ENCODE results near the gene SIRPB2.

The SIRPB2 gene

DNA sequence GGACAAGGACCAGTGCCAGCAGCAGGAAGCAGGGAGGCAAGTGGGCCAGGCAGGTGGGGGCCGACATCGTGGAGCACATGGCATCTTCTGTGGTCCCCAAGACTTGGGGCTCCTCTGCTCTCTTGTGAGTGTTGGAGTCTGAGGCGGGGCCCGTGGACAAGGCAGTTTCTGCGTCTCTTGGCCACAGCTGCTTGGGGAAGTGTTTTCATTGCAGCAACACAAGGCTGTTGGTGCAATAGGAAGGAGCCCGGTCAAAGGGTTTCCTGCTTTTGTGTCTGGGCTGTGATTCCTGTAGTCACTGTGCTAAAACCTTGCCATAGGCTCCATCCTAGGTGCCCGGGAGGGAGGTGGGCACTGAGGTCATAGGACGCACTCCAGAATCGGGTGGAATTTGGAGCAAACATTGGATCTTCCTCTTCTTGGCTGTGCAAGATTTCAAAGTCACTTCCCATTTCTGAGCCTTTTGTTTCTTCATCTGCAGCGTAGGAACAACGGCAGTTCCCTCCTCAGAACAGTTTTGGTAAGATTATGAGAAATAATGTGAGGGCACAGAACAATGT, at the start of gene SIRPB2:
SIRPB2 (minus strand) TSS at position 140 of the 560 bp plus-strand sequence; CDS start at position 79, 61 bp downstream.
- FAIRE-seq (no peak), DNase-seq (ENCODE audit: insufficient read length, low spot score) (no peak)

DNA sequence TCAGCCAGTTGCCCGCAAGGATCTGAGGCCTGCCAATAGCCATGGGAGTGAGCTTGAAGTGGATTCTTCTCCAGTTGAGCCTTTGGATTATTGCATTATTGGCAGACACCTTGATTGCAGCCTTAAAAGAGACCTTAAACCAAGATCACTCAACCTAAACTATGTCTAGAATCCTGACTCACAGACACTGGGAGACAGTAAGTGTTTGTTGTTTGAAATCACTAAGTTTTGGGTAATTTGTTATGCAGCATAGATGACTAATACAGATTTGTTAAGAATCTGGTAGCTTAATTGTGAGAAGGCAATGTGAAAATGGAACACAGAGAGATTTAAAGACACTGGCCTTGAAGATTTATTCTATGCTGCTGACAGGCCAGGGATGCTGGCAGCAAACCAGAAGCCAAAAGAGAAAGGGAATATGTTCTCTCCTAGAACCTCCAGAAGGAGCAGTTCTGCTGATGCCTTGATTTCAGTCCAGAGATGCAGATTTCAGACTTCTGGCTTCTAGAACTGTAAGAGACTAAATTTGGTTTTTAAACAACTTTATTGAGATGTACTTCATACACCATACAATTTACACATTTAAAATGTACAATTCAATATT, 48.7 kb upstream of the SIRPB2 start:
- DNase-seq (ENCODE audit: insufficient read length, low spot score): no peak
- FAIRE-seq: no peak

DNA sequence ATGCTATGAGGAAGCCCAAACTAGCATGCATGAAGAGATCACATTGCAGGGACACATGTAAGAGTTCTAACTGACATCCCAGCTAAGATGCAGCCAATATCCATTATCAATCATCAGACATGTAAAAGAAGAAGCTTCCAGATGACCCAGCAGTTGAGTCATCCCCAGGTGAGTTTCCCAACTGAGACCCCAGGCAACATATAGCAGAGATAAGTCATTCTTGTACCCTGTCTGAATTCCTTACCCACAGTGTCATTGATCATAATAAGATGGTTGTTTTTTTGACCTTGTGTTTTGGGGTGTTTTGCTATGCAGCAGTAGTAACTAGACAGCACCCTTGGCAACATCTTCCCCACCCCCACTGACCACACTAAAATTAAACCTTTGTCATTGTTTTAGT, 47.4 kb upstream of the SIRPB2 start:
- FAIRE-seq (no peak), DNase-seq (ENCODE audit: insufficient read length, low spot score) (no peak)

DNA sequence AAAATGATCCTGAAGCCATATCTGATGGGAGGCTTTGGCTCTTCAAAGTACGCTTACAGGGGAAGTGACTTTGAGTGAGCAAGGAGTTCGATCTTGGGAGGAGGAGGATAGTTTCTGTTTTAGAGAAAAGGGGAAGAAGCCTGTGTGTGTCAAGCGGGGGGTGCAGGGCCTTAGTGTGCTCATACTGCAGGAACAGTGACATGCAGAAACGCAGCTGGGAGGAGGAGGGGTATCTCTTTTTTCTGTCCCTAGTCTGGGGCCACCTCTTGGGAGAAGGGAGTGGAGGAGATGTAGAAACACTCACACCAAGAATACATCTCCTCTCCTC, 46.5 kb upstream of the SIRPB2 start:
- FAIRE-seq (no peak), DNase-seq (ENCODE audit: insufficient read length, low spot score) (no peak)

DNA sequence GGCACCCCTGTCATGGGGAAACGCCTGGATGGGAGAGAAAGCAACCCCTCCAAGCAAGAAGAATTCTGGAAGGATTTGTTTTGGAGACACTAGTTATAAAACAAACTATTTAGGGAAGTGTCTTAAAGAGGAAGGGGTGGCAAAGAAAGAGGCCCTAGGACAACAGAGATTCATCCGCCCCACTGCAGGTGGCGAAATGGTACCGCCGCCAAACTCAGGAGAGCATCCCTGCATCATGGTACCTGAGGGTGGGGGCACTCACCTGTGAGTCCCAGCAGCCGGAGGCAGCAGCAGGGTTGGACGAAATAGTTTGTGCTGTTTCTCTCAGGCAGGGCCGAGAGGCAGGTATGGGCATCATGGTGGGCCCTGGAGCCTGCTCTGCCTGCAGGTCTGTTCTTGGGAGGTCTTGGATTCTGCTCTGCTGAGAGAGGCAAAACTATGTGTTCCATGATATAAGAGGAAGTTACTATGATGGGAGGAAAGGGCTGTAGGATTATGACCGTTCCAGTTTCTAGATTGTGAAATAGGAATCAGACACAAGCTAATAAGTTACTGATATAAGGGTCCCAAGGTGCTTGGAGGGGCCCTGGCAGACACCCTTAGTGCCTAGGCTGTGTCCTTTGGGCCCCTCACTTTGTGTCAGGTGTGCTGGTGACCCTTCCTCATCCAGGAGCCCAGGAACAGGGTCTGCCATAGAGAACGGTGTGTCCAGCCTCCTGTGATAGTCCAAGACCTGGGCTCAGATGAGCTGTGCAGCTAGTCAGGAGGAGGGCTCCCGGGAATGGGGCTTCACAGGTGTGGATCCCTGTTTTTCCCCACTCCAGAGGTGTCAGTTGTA, 45.9 kb upstream of the SIRPB2 start:
- DNase-seq (ENCODE audit: insufficient read length, low spot score) (no peak), FAIRE-seq (no peak)

DNA sequence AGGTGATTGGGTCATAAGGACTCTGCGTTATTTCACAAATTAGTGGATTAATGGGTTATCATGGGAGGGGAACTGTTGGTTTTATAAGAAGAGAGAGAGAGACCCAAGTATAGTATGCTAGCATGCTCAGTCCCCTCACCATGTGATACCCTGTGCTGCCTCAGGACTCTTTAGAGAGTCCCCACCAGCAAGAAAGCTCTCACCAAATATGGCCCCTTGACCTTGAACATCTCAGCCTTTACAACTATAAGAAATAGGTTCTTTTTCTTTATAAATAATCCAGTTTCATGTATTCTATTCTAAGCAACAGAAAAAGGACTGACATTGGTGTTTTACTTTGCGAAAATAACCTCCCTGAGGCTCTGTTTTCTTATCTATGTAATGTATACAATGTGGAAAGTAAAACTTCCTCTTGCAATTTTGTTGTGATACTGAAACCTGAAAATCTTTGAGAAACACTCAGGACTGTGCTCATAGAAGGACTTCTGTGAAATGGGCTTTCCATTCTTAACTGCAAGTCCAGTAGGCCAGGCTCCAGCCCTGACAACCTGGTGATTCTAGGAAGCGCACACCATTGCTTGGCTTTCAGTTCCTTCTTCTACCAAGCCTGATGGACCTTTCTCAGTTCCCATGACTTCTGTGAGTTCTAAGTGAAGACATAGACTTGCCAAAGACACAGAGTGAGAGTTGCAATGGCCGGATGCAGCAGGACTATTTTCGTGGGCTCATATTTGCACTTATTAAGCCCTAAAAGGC, 44.4 kb upstream of the SIRPB2 start:
- FAIRE-seq: no peak
- no peak for DNase-seq (ENCODE audit: insufficient read length, low spot score)

DNA sequence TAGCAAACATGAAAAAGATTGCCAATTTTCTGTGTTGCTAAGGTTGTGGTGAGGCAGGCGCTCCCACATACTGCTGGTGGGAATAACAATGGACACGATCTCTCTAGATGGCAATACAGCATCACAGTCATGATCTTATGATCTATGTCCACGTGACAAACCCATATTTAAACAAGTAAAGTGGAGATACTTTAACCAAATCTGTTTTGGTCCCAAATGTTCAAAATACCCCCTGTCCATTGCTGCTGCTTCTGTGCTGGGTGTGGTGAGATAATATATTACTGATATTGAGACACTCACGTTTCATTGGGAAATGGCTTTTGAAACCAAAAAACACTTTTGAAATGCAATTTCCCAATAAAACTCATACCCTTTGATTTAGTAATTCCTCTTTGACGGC, 43.3 kb upstream of the SIRPB2 start:
- FAIRE-seq: no peak
- no peak for DNase-seq (ENCODE audit: insufficient read length, low spot score)

DNA sequence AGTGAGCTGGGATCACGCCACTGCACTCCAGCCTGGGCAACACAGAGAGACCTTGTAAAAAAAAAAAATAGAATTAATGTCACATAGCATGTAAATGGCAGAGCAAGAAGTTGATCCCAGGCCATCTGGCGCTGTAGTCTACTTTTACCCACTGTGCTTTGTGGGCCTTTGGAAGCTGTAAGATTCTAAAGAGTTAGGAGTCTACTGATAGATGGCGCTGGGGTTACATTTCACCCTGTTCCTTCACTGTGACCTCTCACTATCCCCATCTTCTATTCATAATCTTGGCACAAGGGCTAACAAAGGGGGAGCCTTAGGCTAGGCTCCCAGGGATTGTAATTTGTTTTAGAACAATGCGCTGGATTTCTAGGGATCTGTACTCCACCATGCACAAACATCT, 41.8 kb upstream of the SIRPB2 start:
- peak; percentile 24 for DNase-seq (ENCODE audit: insufficient read length, low spot score)
- FAIRE-seq: no peak

DNA sequence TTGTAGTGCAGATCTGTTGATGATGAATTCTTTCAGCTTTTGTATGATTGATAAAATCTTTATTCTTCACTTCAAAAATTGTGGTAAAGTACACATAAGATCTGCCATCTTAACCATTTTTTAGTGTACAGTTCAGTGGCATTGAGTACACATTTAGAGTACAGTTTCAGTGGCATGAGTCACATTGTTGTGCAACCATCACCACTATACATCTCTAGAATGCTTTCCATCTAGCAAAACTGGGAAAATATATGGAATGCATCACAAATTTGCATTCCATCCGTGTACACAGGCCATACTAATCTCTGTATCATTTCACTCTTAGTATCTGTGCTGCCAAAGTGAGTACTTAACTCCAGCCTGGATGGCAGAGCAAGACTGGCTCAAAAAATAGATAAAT, 37.6 kb upstream of the SIRPB2 start:
- peak; percentile 86 for FAIRE-seq
- peak; percentile 21 for DNase-seq (ENCODE audit: insufficient read length, low spot score)

DNA sequence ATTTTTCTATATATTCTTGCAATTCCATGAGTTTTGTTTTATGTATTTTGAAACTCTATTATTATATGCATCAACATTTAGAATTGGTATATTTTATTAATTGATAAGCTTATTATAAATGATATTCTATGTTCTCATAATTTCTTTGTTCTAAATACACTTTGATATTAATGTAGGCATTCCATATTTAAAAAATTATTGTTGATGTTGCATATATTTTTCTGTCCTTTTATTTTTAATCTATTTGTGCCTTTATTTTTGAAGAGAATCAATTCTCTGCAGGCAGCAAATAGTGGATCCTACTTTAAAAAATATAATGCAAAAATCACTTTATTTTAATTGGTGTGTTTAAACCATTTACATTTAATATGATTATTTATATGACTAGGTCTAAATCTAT, 36.7 kb upstream of the SIRPB2 start:
- no peak for FAIRE-seq

DNA sequence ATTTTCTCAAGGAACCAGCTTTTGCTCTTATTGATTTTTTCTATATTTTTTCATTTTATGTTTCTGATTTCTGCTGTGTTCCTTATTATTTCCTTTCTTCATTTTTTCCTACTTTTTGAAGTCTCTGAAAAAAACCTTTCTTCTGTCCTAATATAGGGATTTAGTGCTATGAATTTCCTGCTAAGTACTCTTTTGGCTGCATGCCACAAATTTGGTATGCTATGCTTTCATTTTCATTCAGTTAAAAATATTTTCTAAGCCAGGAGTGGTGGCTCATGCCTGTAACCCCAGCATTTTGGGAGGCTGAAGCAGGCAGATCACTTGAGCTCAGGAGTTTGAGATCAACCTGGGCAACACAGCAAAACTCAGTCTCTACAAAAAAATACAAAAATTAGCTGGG, 35.7 kb upstream of the SIRPB2 start:
- no peak for DNase-seq (ENCODE audit: insufficient read length, low spot score)
- no peak for FAIRE-seq

More for the DNA sequence above, 36.7 kb upstream of the SIRPB2 start:
- DNase-seq (ENCODE audit: insufficient read length, low spot score): no peak

DNA sequence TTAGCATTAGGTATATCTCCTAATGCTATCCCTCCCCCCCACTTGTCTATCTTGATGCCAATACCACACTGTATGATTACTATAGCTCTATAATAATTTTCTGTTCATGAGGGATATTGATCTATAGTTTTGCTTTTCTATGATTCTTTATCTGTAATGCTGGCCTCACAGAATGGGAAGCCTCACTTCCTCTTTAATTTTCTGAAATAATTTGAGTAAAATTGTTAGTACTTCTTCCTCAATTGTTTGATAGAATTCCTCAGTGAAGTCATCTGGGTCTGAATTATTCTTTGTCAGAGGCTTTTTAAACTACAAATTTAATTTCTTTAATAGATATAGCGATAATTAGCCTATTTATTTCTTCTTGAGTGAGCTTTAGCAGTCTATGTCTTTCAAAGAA, 35.1 kb upstream of the SIRPB2 start:
- no peak for DNase-seq (ENCODE audit: insufficient read length, low spot score)
- no peak for FAIRE-seq

DNA sequence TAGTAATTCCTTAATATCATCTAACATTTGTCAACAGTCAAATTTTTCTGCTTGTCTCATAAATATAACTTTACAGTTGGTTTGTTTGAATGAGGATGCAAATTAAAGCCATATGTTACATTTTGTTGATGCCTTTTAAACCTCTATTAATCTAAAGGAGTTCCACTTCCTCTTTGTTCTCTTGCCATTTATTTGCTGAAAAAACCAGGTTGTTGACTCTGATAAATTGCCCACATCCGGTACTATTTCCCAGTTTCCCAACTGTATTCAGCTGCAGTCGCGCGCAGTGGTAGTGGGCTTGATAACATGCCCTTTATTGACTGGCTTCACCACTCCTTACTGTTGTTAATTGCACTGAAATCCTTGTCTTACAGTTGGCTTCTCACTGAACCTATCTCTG, 32.8 kb upstream of the SIRPB2 start:
- FAIRE-seq (no peak), DNase-seq (ENCODE audit: insufficient read length, low spot score) (no peak)

DNA sequence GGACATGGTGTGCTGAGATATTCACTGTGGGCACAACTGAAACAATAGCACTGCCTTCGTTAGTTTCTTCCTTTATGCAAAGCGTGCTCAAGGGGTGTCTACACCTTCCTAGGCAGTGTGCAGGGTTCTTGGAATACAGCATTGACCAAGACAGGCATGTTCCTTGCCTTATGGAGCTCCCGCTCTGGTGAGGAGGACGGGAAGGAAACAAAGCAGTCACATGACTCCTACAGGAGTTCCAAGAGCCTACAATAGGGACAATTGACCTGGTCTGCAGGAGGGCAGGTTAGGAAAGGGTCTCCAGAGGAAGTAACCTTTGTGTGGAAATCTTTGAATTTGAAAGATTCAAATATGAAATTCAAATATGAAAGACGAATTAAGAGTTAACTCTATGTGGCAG, 25.8 kb upstream of the SIRPB2 start:
- FAIRE-seq: no peak

DNA sequence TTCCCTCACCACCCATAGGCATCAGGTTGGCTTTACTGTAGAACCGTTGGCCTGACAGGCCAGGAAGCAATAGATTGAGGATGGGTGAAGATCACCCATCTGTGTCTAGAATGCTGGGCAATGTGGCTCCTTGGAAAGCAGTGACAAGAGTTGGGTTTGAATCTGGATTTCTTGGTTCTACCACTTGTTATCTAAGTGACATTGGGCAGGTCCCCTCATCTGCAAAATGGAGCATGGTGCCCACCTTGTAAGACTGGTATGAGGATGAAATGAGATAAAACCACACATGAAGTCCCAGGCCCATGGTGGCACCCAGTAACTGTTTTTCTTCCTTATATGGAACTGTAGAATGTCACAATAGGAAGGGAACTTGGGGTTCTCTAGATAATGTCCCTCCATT, 22.6 kb upstream of the SIRPB2 start:
- FAIRE-seq (no peak), DNase-seq (ENCODE audit: insufficient read length, low spot score) (no peak)

More for the DNA sequence above, 25.8 kb upstream of the SIRPB2 start:
- DNase-seq (ENCODE audit: insufficient read length, low spot score): no peak

DNA sequence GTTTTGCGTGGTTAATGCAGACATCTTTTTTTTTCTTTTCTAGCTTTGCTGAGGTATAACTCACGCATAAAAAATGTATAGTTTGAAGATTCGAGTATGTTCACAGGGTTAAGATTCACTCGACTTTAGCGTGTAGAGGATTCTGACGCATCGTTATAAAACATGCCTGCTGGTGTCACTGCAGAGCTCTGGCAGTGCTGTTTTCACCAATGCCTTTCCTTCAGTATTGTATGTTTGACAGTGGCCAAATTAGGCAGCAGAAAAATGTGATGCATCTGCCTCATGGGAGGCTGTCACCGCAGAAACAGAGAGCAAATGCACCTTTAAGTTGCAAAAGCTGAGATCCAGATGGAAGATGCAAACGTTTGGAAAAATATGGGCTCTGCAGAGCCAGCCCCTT, 18.0 kb upstream of the SIRPB2 start:
- DNase-seq (ENCODE audit: insufficient read length, low spot score): peak; percentile 31
- FAIRE-seq: peak; percentile 9

DNA sequence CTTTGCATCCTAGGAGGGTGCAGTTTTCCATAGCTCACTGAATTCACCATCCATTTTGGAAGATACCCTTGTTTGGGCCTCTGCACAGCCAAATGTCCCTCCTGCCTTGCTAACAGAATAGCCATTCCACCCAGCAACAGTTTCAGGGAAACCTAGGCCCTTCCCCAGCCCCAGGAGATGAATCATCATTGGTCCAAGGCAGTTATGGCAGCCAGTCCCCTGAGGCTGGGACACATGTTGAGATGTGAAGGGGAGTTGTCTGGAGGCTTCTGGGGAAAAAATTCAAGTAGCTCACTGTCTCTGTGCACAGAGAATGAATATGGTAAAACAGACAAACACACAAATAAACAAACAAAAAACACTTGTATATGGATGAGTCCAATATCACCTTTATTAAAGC, 17.4 kb upstream of the SIRPB2 start:
- FAIRE-seq (no peak), DNase-seq (ENCODE audit: insufficient read length, low spot score) (no peak)

DNA sequence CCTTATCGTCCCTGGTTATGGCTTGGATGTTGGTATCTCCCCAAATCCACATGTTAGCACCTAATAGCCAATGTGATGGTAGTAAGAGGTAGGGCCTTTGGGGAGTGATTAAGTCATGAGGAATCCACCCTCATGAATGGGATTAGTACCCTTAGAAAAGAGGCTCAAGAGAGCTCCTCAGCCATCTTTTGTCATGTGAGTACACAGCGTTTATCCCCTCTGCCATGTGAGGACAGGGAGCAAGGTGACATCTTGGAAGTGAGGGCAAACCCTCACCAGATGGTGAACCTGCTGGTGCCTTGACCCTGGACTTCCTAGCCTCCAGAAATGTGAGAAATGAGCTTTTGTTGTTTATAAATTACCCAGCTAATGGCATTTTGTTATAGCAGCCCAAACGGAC, 16.1 kb upstream of the SIRPB2 start:
- DNase-seq (ENCODE audit: insufficient read length, low spot score): no peak
- no peak for FAIRE-seq

DNA sequence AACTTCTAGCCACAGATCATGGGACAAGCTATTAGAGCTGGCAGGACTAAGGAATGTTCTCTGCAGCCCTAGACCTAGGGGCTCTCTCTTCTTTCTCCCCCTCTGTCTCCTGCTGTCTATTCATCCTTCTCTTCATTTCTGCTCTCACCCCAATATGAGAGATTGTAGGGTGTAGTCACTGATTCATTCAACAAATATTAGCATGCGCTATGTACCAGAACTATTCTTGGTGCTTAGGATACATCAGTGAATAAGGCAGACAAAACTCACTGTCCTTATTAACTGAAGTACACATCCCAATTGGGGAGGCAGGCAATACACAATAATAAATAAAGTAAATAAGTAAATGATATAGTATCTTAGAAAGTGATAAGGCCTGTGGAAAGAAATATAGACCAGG, 14.7 kb upstream of the SIRPB2 start:
- FAIRE-seq (no peak), DNase-seq (ENCODE audit: insufficient read length, low spot score) (no peak)

DNA sequence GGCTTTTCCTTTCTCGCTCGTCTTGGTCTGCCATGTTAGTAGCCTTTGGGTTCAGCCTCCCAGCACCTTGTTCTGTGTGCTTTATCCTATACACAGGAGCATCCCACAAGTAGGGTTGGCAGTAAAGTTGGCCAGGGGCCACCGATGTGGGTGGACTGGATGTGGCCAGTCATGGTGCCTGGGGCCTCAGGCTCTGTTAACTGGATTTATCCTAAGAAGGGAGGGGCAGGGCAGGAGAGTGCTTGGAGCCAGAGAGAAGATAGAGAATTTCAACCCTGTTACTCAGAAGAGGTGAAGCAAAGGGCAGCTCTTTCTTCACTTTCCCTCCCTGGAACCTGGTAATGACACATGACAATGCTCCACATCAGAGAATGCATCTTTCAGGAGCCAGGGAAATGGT, 14.1 kb upstream of the SIRPB2 start:
- DNase-seq (ENCODE audit: insufficient read length, low spot score) (no peak), FAIRE-seq (no peak)

DNA sequence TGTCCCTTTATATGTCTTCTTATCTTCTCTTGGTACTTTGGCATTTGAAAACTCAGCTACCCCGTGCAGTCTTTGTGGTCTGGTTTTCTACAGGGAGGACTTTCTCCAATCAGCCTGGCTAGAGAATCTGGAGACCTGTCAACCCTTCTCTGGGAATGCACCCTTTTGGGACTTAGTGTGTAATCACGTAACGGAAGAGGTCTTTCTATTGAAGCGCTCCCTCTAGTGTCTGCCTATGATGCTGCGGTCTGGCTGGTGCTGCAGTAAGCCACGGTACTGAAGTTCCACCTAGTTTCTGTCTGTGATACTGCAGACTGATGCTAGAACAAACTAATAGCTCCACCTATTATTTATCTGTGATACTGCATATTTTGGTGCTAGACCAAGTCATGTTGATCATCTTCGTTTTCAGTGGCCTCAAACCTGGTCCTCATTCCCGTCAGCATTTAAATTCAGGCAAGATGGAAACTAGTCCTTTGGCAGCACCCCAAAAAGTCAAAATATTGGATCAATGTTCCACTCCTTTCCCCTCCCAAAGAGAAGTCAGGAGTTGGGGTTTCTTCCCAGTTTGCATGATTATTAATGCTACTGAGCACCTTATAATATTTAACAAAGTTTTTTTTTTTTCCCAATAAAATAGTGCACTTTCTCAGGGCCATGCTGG, 12.5 kb upstream of the SIRPB2 start:
- peak; percentile 83 for FAIRE-seq
- peak; percentile 84 for DNase-seq (ENCODE audit: insufficient read length, low spot score)
